HUES48 (cell line): ENCODE results near the gene COIL.

Experiments used
- H3K27ac ChIP-seq: one replicate; pipeline ENCODE4 v1.7.0; 2013; ENCODE audit warnings: low read depth, low read length, inconsistent platforms
- H3K27me3 ChIP-seq: 2 replicates; pipeline ENCODE4 v1.6.1; 2013; ENCODE audit warnings: mild to moderate bottlenecking, low read length; ENCODE audit not compliant: control insufficient read depth, insufficient read depth
- H3K36me3 ChIP-seq: 2 replicates; pipeline ENCODE4 v1.6.1; 2013; ENCODE audit warnings: low read length; ENCODE audit not compliant: control insufficient read depth, insufficient read depth
- H3K4me1 ChIP-seq: 2 replicates; pipeline ENCODE4 v1.6.1; 2013; ENCODE audit warnings: mild to moderate bottlenecking, low read length; ENCODE audit not compliant: control insufficient read depth, insufficient read depth
- H3K4me3 ChIP-seq: 2 replicates; pipeline ENCODE4 v1.5.1; 2013; ENCODE audit warnings: mild to moderate bottlenecking, low read depth, low read length
- H3K9ac ChIP-seq: 2 replicates; pipeline ENCODE4 v1.6.1; 2013; ENCODE audit warnings: mild to moderate bottlenecking, low read depth, low read length, moderate library complexity
- H3K9me3 ChIP-seq: 2 replicates; pipeline ENCODE4 v1.6.1; 2013; ENCODE audit warnings: low read length; ENCODE audit not compliant: control insufficient read depth, insufficient read depth

Gene COIL

GRCh38 chr17:56902348-56902747, 58.5 kb downstream of the COIL start:
- Histone ChIP-seq H3K36me3 (peaks cover 83% of the 10 kb centered on the region), H3K4me3 (no peak overlapping the region), H3K4me1 (no peaks in the 10 kb centered on the region), H3K27me3 (no peaks in the 10 kb centered on the region), H3K27ac (no peak overlapping the region), H3K9ac (no peak overlapping the region), H3K9me3 (no peaks in the 10 kb centered on the region)

- Histone ChIP-seq H3K4me3 (no peak overlapping the region), H3K27me3 (no peaks in the 10 kb centered on the region), H3K4me1 (peaks cover 6% of the 10 kb centered on the region; the same call in 1 of the 2 replicates), H3K9ac (no peak overlapping the region), H3K36me3 (peaks cover 77% of the 10 kb centered on the region), H3K9me3 (no peaks in the 10 kb centered on the region), H3K27ac (no peak overlapping the region)
Measured at GRCh38 chr17:56899403-56899802, 61.4 kb downstream of the COIL start.

- no peak overlapping the region for H3K27ac ChIP-seq
- no peak overlapping the region for H3K4me3 ChIP-seq
- H3K27me3 ChIP-seq: no peaks in the 10 kb centered on the region
- no peak overlapping the region for H3K9ac ChIP-seq
- H3K4me1 ChIP-seq: peaks cover 6% of the 10 kb centered on the region; the same call in 1 of the 2 replicates
- no peaks in the 10 kb centered on the region for H3K9me3 ChIP-seq
- peaks cover 75% of the 10 kb centered on the region for H3K36me3 ChIP-seq
Measured at GRCh38 chr17:56898874-56899273, 62.0 kb downstream of the COIL start.

- peaks cover 6% of the 10 kb centered on the region; the same call in 1 of the 2 replicates for H3K4me1 ChIP-seq
- no peaks in the 10 kb centered on the region for H3K27me3 ChIP-seq
- H3K9ac ChIP-seq: no peak overlapping the region
- peaks cover 74% of the 10 kb centered on the region for H3K36me3 ChIP-seq
- no peak overlapping the region for H3K27ac ChIP-seq
- H3K9me3 ChIP-seq: no peaks in the 10 kb centered on the region
- no peak overlapping the region for H3K4me3 ChIP-seq
Measured at GRCh38 chr17:56897646-56898424, 63.0 kb downstream of the COIL start.

- Histone ChIP-seq H3K27me3 (no peaks in the 10 kb centered on the region), H3K9ac (no peak overlapping the region), H3K27ac (no peak overlapping the region), H3K36me3 (peaks cover 72% of the 10 kb centered on the region), H3K4me3 (no peak overlapping the region), H3K9me3 (no peaks in the 10 kb centered on the region), H3K4me1 (peaks cover 6% of the 10 kb centered on the region; the same call in 1 of the 2 replicates)
Measured at GRCh38 chr17:56896968-56897359, 63.9 kb downstream of the COIL start.

GRCh38 chr17:56896217-56896967, 64.5 kb downstream of the COIL start:
- H3K27me3 ChIP-seq: no peaks in the 10 kb centered on the region
- peaks cover 70% of the 10 kb centered on the region for H3K36me3 ChIP-seq
- H3K4me3 ChIP-seq: no peak overlapping the region
- H3K4me1 ChIP-seq: peaks cover 6% of the 10 kb centered on the region; the same call in 1 of the 2 replicates
- H3K27ac ChIP-seq: no peak overlapping the region
- H3K9ac ChIP-seq: no peak overlapping the region
- no peaks in the 10 kb centered on the region for H3K9me3 ChIP-seq

- no peaks in the 10 kb centered on the region for H3K27me3 ChIP-seq
Measured at GRCh38 chr17:56894859-56895455, 65.9 kb downstream of the COIL start.

GRCh38 chr17:56893503-56893902, 67.3 kb downstream of the COIL start:
- Histone ChIP-seq H3K9me3 (peaks cover 3% of the 10 kb centered on the region), H3K4me1 (peaks cover 6% of the 10 kb centered on the region; the same call in 1 of the 2 replicates), H3K27ac (no peak overlapping the region), H3K36me3 (peaks cover 61% of the 10 kb centered on the region), H3K9ac (no peak overlapping the region), H3K4me3 (no peak overlapping the region), H3K27me3 (no peaks in the 10 kb centered on the region)

More at GRCh38 chr17:56894859-56895455, 65.9 kb downstream of the COIL start:
- peaks cover 71% of the 10 kb centered on the region for H3K36me3 ChIP-seq
- H3K4me3 ChIP-seq: no peak overlapping the region
- no peak overlapping the region for H3K27ac ChIP-seq
- H3K9ac ChIP-seq: no peak overlapping the region
- H3K9me3 ChIP-seq: no peaks in the 10 kb centered on the region
- peaks cover 6% of the 10 kb centered on the region; the same call in 1 of the 2 replicates for H3K4me1 ChIP-seq

- Histone ChIP-seq H3K36me3 (peaks cover 50% of the 10 kb centered on the region), H3K4me3 (no peak overlapping the region), H3K4me1 (peaks cover 6% of the 10 kb centered on the region; the same call in 1 of the 2 replicates), H3K9me3 (peaks cover 14% of the 10 kb centered on the region), H3K27me3 (no peaks in the 10 kb centered on the region), H3K9ac (no peak overlapping the region), H3K27ac (no peak overlapping the region)
Measured at GRCh38 chr17:56892333-56892732, 68.5 kb downstream of the COIL start.

GRCh38 chr17:56891751-56892150, 69.1 kb downstream of the COIL start:
- no peak overlapping the region for H3K27ac ChIP-seq
- H3K4me3 ChIP-seq: no peak overlapping the region
- H3K27me3 ChIP-seq: no peaks in the 10 kb centered on the region
- peaks cover 19% of the 10 kb centered on the region for H3K9me3 ChIP-seq
- peaks cover 45% of the 10 kb centered on the region for H3K36me3 ChIP-seq
- no peak overlapping the region for H3K9ac ChIP-seq
- H3K4me1 ChIP-seq: peaks cover 6% of the 10 kb centered on the region; the same call in 1 of the 2 replicates
